ENCODE results near the gene GALNT17. TPM values are rescaled to one million over a fixed set of nuclear protein-coding genes. Genes with fewer than 3 reads are reported as not detected.

GALNT17 gene
- total and polyA plus RNA-seq, 11 donors = 16.9 to 116 (median 73.1) TPM

GRCh38 chr7:71472962-71473361 is 341.0 kb downstream of the GALNT17 start:
- no peak for DNase-seq
- Histone ChIP-seq H3K27me3 (no peaks in the 10 kb centered on the region), H3K9me3 (peaks cover 0 to 9% (median 0%) of the 10 kb centered on the region in 12 donors), H3K4me3 (no peak overlapping the region), H3K4me1 (no peaks in the 10 kb centered on the region), H3K36me3 (no peaks in the 10 kb centered on the region), H3K27ac (no peak overlapping the region)
- TF ChIP-seq POLR2A (IDR thresholded peaks at IDR 0.05) = no peak
- no peak for TF ChIP-seq CTCF (IDR thresholded peaks at IDR 0.05)
- 76 to 93% (median 78%) methylated on average over 2 of the region's 2 CpGs for WGBS, 4 donors
- ATAC-seq = no peak
- intact Hi-C loops (cut with DNase I) = loop anchor here in 2 of 10 donors (10.0 kb wide), 2 partner anchors 58 to 82 kb away; no protein-coding TSS in a partner anchor

GRCh38 chr7:71473366-71473967 is 341.5 kb downstream of the GALNT17 start:
- no peak for ATAC-seq
- TF ChIP-seq CTCF (IDR thresholded peaks at IDR 0.05) (no peak), POLR2A (IDR thresholded peaks at IDR 0.05) (no peak)

GRCh38 chr7:71477441-71477840 is 345.5 kb downstream of the GALNT17 start:
- intact Hi-C loops (cut with DNase I) = loop anchor here in 2 of 10 donors (10.0 kb wide), 2 partner anchors 63 to 77 kb away; no protein-coding TSS in a partner anchor
- ATAC-seq (no peak), DNase-seq (no peak)
- 53 to 70% (median 60%) methylated on average over 7 of the region's 7 CpGs for WGBS, 4 donors
- peaks cover 0 to 9% (median 0%) of the 10 kb centered on the region in 12 donors for H3K9me3 ChIP-seq
- TF ChIP-seq CTCF (IDR thresholded peaks at IDR 0.05) (no peak), POLR2A (IDR thresholded peaks at IDR 0.05) (no peak)
- no peaks in the 10 kb centered on the region for H3K27me3 ChIP-seq
- peaks cover 0 to 4% (median 0%) of the 10 kb centered on the region in 12 donors for H3K4me1 ChIP-seq
- no peak overlapping the region for H3K4me3 ChIP-seq
- H3K27ac ChIP-seq = no peak overlapping the region
- H3K36me3 ChIP-seq = no peaks in the 10 kb centered on the region

More at GRCh38 chr7:71473366-71473967, 341.5 kb downstream of the GALNT17 start:
- H3K27ac ChIP-seq = no peak overlapping the region
- H3K27me3 ChIP-seq = no peaks in the 10 kb centered on the region
- WGBS, 4 donors = 76 to 84% (median 81%) methylated on average over 2 of the region's 2 CpGs
- DNase-seq = no peak
- no peaks in the 10 kb centered on the region for H3K36me3 ChIP-seq
- no peak overlapping the region for H3K4me3 ChIP-seq
- H3K4me1 ChIP-seq = no peaks in the 10 kb centered on the region
- H3K9me3 ChIP-seq = peaks cover 0 to 9% (median 0%) of the 10 kb centered on the region in 12 donors
- intact Hi-C loops (cut with DNase I) = loop anchor here in 2 of 10 donors (10.0 kb wide), 2 partner anchors 59 to 81 kb away; no protein-coding TSS in a partner anchor

- ATAC-seq = no peak
- TF ChIP-seq POLR2A (IDR thresholded peaks at IDR 0.05) (no peak), CTCF (IDR thresholded peaks at IDR 0.05) (no peak)
- no peak overlapping the region for H3K27ac ChIP-seq
Observed at GRCh38 chr7:71479231-71479630, 347.3 kb downstream of the GALNT17 start.

More at GRCh38 chr7:71479231-71479630, 347.3 kb downstream of the GALNT17 start:
- H3K27me3 ChIP-seq = no peaks in the 10 kb centered on the region
- intact Hi-C loops (cut with DNase I) = loop anchor here in 2 of 10 donors (10.0 kb wide), 2 partner anchors 64 to 76 kb away; no protein-coding TSS in a partner anchor
- DNase-seq = no peak
- no peak overlapping the region for H3K4me3 ChIP-seq
- peaks cover 0 to 4% (median 0%) of the 10 kb centered on the region in 12 donors for H3K4me1 ChIP-seq
- 47 to 71% (median 58%) methylated on average over 2 of the region's 2 CpGs for WGBS, 4 donors
- H3K9me3 ChIP-seq = peaks cover 0 to 9% (median 0%) of the 10 kb centered on the region in 12 donors
- H3K36me3 ChIP-seq = no peaks in the 10 kb centered on the region

All from heart left ventricle (tissue), 16 donors.